ENCODE measurements around the gene TEX36. TPM values are rescaled to one million over a fixed set of nuclear protein-coding genes. Genes with fewer than 3 reads are reported as not detected.

TEX36 gene
- total RNA-seq, 1 experiment from 2014 or later = not detected

- CTCF ChIA-PET = no interaction called here
- no peak for TF ChIP-seq CTCF (IDR thresholded peaks at IDR 0.05; ENCODE audit: unreplicated experiment)
- Mint-ChIP-seq H3K36me3 (ENCODE audit: insufficient read depth, unreplicated experiment) (no peaks in the 10 kb centered on the region), H3K4me3 (ENCODE audit: low read depth, unreplicated experiment) (no peak overlapping the region), H3K9me3 (ENCODE audit: low read depth, unreplicated experiment) (no peaks in the 10 kb centered on the region), H3K27ac (ENCODE audit: unreplicated experiment) (no peak overlapping the region), H3K4me1 (ENCODE audit: low read depth, unreplicated experiment) (peaks cover 8% of the 10 kb centered on the region), H3K27me3 (ENCODE audit: unreplicated experiment) (no peaks in the 10 kb centered on the region)
- no peak for DNase-seq
- intact Hi-C loops (cut with micrococcal nuclease; ENCODE audit: unreplicated experiment) = no loop called here
- BruUV-seq (replicated peaks) = no TSS peak
These were observed 28.3 kb upstream of the TEX36 start for GRCh38 chr10:125711110-125711750.

GRCh38 chr10:125709553-125710474 is 26.9 kb upstream of the TEX36 start:
- DNase-seq = no peak
- peaks cover 8% of the 10 kb centered on the region for H3K4me1 Mint-ChIP-seq (ENCODE audit: low read depth, unreplicated experiment)
- no peak for TF ChIP-seq CTCF (IDR thresholded peaks at IDR 0.05; ENCODE audit: unreplicated experiment)
- H3K9me3 Mint-ChIP-seq (ENCODE audit: low read depth, unreplicated experiment) = no peaks in the 10 kb centered on the region
- CTCF ChIA-PET = no interaction called here
- no peak overlapping the region for H3K4me3 Mint-ChIP-seq (ENCODE audit: low read depth, unreplicated experiment)
- no peak overlapping the region for H3K27ac Mint-ChIP-seq (ENCODE audit: unreplicated experiment)
- no peaks in the 10 kb centered on the region for H3K27me3 Mint-ChIP-seq (ENCODE audit: unreplicated experiment)
- BruUV-seq (replicated peaks) = no TSS peak
- intact Hi-C loops (cut with micrococcal nuclease; ENCODE audit: unreplicated experiment) = loop anchor here (10.0 kb wide), 1 partner anchor 315 kb away; no protein-coding TSS in a partner anchor
- no peaks in the 10 kb centered on the region for H3K36me3 Mint-ChIP-seq (ENCODE audit: insufficient read depth, unreplicated experiment)

GRCh38 chr10:125708971-125709503 is 26.1 kb upstream of the TEX36 start:
- Mint-ChIP-seq H3K4me3 (ENCODE audit: low read depth, unreplicated experiment) (no peak overlapping the region), H3K27ac (ENCODE audit: unreplicated experiment) (no peak overlapping the region), H3K9me3 (ENCODE audit: low read depth, unreplicated experiment) (no peaks in the 10 kb centered on the region), H3K36me3 (ENCODE audit: insufficient read depth, unreplicated experiment) (no peaks in the 10 kb centered on the region), H3K4me1 (ENCODE audit: low read depth, unreplicated experiment) (peaks cover 8% of the 10 kb centered on the region), H3K27me3 (ENCODE audit: unreplicated experiment) (no peaks in the 10 kb centered on the region)
- intact Hi-C loops (cut with micrococcal nuclease; ENCODE audit: unreplicated experiment) = loop anchor here (10.0 kb wide), 1 partner anchor 314 kb away; no protein-coding TSS in a partner anchor
- TF ChIP-seq CTCF (IDR thresholded peaks at IDR 0.05; ENCODE audit: unreplicated experiment) = no peak
- CTCF ChIA-PET = no interaction called here
- BruUV-seq (replicated peaks) = no TSS peak
- DNase-seq = no peak

GRCh38 chr10:125707541-125708468 is 24.8 kb upstream of the TEX36 start:
- Mint-ChIP-seq H3K36me3 (ENCODE audit: insufficient read depth, unreplicated experiment) (no peaks in the 10 kb centered on the region), H3K27ac (ENCODE audit: unreplicated experiment) (no peak overlapping the region), H3K4me1 (ENCODE audit: low read depth, unreplicated experiment) (peaks cover 8% of the 10 kb centered on the region), H3K4me3 (ENCODE audit: low read depth, unreplicated experiment) (no peak overlapping the region), H3K9me3 (ENCODE audit: low read depth, unreplicated experiment) (no peaks in the 10 kb centered on the region), H3K27me3 (ENCODE audit: unreplicated experiment) (no peaks in the 10 kb centered on the region)
- BruUV-seq (replicated peaks) = no TSS peak
- CTCF ChIA-PET = interaction anchor here (0.9 kb wide), 1 partner anchor 12 kb away, joined by 3 read pairs; the partner anchor contains the start of gene EDRF1
- intact Hi-C loops (cut with micrococcal nuclease; ENCODE audit: unreplicated experiment) = loop anchor here (10.0 kb wide), 1 partner anchor 313 kb away; no protein-coding TSS in a partner anchor
- DNase-seq = no peak
- TF ChIP-seq CTCF (IDR thresholded peaks at IDR 0.05; ENCODE audit: unreplicated experiment) = no peak
